Esophagus squamous epithelium (tissue), 4 donors: ENCODE results near the gene GNB1L.

ENCODE experiments used
- CTCF ChIP-seq, 6 experiments: fragments of 450-650 bp in 4 of 6; fragments of 200-600 bp in 2 of 6; sonication (generic) in 2 of 6; IDR thresholded peaks; one replicate each; pipeline ENCODE4 v1.5.1; 2016 to 2019; ENCODE audit warnings: antibody characterized with exemption in 6 of 6, mild to moderate bottlenecking in 4 of 6, moderate library complexity in 4 of 6
- POLR2A ChIP-seq, 4 donors: fragments of 450-650 bp; IDR thresholded peaks; one replicate each; pipeline ENCODE4 v1.6.1; 2017; ENCODE audit warnings: antibody characterized with exemption in 4 of 4, mild to moderate bottlenecking in 4 of 4, moderate library complexity in 3 of 4

- TF ChIP-seq POLR2A (IDR thresholded peaks at IDR 0.05) = no peak
- TF ChIP-seq CTCF (IDR thresholded peaks at IDR 0.05) = no peak
Measured at GRCh38 chr22:19742160-19743066, 112.3 kb downstream of the GNB1L start.
